Transverse colon (tissue), 4 donors: Measurements from ENCODE around the gene ITGBL1. TPM values are rescaled to one million over a fixed set of nuclear protein-coding genes. Genes with fewer than 3 reads are reported as not detected.

Source experiments
- DNase-seq: peaks from one replicate; pipeline ENCODE4 v3.0.0-alpha.2; 2019
- H3K27ac ChIP-seq, 4 donors: fragments of 200-600 bp; sonication (generic); 2 replicates each; pipeline ENCODE4 v1.5.1; 2016 to 2018; ENCODE audit warnings: inconsistent platforms in 4 of 4
- H3K27me3 ChIP-seq: fragments of 200-600 bp; sonication (generic); 2 replicates; pipeline ENCODE4 v1.5.1; 2017; ENCODE audit warnings: inconsistent platforms
- H3K36me3 ChIP-seq, 4 donors: fragments of 200-600 bp; sonication (generic); 2 replicates each; pipeline ENCODE4 v1.5.1; 2017 to 2019; ENCODE audit warnings: inconsistent platforms in 4 of 4
- H3K4me1 ChIP-seq, 4 donors: fragments of 200-600 bp; sonication (generic); 2 replicates each; pipeline ENCODE4 v1.5.1; 2017 to 2020; ENCODE audit warnings: inconsistent platforms in 4 of 4
- H3K4me3 ChIP-seq, 4 donors: fragments of 200-600 bp; sonication (generic); 1 replicate in 1 of 4; 2 replicates in 3 of 4; pipeline versions ENCODE4 v1.5.1 to v1.6.1; 2017 to 2019; ENCODE audit warnings: inconsistent platforms in 4 of 4
- H3K9me3 ChIP-seq, 2 donors: fragments of 200-600 bp; sonication (generic); 2 replicates each; pipeline ENCODE4 v1.5.1; 2017 to 2019; ENCODE audit warnings: inconsistent platforms in 2 of 2
- EP300 ChIP-seq: sonication (generic); formaldehyde crosslinking; IDR thresholded peaks from one replicate; pipeline ENCODE4 v1.6.1; 2017; ENCODE audit warnings: antibody characterized with exemption, low read depth
- POLR2A ChIP-seq: fragments of 450-650 bp; IDR thresholded peaks from one replicate; pipeline ENCODE4 v1.6.1; 2016; ENCODE audit warnings: antibody characterized with exemption, mild to moderate bottlenecking, moderate library complexity
- POLR2AphosphoS5 ChIP-seq, 3 donors: sonication (generic); formaldehyde crosslinking; IDR thresholded peaks; one replicate each; pipeline ENCODE4 v1.6.1; 2016; ENCODE audit warnings: antibody characterized with exemption in 3 of 3
- WGBS, 2 donors: methylation state at CpG; one replicate each; pipeline ENCODE4 v1.1.5; 2018; ENCODE audit warnings: low coverage in 1 of 2; 5-methylcytosine and 5-hydroxymethylcytosine counted together
- in situ Hi-C, 4 donors: fragments of 200-750 bp; cut with MboI; loops; one replicate each; pipeline versions ENCODE4 v1.15.0 to v1.15.1; 2017; ENCODE audit warnings: low sequenced_read_pairs in 3 of 4, low pct_ligation_motif_present in 1 of 4, low pct_unique_long_range_greater_than_20kb in 1 of 4
- intact Hi-C: fragments of 100-400 bp; cut with DNase I; formaldehyde crosslinking; loops from one replicate; pipeline ENCODE4 v1.15.1; 2023; ENCODE audit warnings: low total_unique reads
- total RNA-seq, 4 donors: library from RNA; depleted of rRNA; stranded (reverse); fragments of >200 nt; gene quantifications; one replicate each; pipeline ENCODE4 v1.1.0, GENCODE V29; 2016
- TF ChIP-seq, protein P1 (sequence below), 5 experiments: fragments of 200-600 bp in 3 of 5; fragments of 450-650 bp in 2 of 5; sonication (generic) in 3 of 5; IDR thresholded peaks; 1 replicate in 2 of 5; 2 replicates in 3 of 5; pipeline ENCODE4 v1.5.1; 2016 to 2017; ENCODE audit warnings: antibody characterized with exemption in 5 of 5, inconsistent platforms in 3 of 5, mild to moderate bottlenecking in 2 of 5, moderate library complexity in 1 of 5

Gene ITGBL1
- total RNA-seq, 4 donors from 2014 or later = 0.48 to 0.80 (median 0.68) TPM; not detected in 1

DNA sequence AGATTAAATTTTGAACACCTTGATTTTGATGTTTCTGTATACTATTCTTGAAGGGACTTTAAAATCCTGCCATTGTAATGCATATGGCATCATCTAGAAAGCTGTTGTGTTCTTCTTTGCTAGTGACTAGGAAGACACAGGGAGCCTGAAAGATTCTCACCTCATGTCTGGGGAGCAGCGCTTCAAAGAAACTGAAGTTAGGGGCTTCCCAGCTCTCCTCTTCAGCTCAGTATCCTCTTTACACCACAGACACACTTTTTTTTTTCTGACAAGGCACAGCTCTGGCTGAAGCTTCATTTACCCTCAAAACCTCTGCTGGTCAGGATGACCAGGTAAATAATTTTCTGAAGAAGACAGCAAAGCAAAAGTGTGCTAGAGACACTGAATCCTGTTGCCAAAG lies 255.6 kb downstream of the ITGBL1 start:
- H3K4me1 ChIP-seq = no peaks in the 10 kb centered on the region
- DNase-seq = no peak
- TF ChIP-seq POLR2A = no peak
- 74 to 100% methylated on average over 1 of the region's 1 CpG for WGBS, 2 donors
- no peaks in the 10 kb centered on the region for H3K9me3 ChIP-seq
- in situ Hi-C loops = no loop called here
- no peak overlapping the region for H3K27ac ChIP-seq
- H3K36me3 ChIP-seq = no peaks in the 10 kb centered on the region
- intact Hi-C loops = no loop called here
- no peak overlapping the region for H3K4me3 ChIP-seq
- H3K27me3 ChIP-seq = no peaks in the 10 kb centered on the region

DNA sequence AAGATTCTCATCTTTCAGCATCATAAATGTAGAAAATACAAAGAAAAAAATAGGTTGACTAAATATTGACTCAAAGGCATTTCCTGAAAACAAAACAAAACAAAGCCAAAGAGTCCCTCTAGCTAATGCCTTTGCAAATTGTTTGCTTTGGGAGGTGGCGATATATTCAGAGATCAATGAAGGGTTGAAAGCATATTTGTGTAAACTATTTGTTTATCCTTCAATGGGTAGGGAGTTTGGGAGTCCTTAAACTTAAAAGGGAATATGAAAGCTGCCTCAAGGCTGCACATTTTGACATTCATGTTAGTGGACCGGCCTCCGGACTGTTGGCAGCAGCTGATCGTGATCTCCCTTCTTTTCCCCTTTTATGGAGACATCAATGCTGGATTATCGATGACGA lies 257.5 kb downstream of the ITGBL1 start:
- no peak for DNase-seq
- intact Hi-C loops (no loop called here), in situ Hi-C loops (no loop called here)
- Histone ChIP-seq H3K27me3 (no peaks in the 10 kb centered on the region), H3K9me3 (no peaks in the 10 kb centered on the region), H3K4me1 (no peaks in the 10 kb centered on the region), H3K36me3 (no peaks in the 10 kb centered on the region), H3K4me3 (no peak overlapping the region), H3K27ac (no peak overlapping the region)
- WGBS, 2 donors = 40 to 88% methylated on average over 1 to 6 of the region's 6 CpGs
- no peak for TF ChIP-seq POLR2AphosphoS5 (IDR thresholded peaks at IDR 0.05)
- TF ChIP-seq, protein P1, sequence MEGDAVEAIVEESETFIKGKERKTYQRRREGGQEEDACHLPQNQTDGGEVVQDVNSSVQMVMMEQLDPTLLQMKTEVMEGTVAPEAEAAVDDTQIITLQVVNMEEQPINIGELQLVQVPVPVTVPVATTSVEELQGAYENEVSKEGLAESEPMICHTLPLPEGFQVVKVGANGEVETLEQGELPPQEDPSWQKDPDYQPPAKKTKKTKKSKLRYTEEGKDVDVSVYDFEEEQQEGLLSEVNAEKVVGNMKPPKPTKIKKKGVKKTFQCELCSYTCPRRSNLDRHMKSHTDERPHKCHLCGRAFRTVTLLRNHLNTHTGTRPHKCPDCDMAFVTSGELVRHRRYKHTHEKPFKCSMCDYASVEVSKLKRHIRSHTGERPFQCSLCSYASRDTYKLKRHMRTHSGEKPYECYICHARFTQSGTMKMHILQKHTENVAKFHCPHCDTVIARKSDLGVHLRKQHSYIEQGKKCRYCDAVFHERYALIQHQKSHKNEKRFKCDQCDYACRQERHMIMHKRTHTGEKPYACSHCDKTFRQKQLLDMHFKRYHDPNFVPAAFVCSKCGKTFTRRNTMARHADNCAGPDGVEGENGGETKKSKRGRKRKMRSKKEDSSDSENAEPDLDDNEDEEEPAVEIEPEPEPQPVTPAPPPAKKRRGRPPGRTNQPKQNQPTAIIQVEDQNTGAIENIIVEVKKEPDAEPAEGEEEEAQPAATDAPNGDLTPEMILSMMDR (IDR thresholded peaks at IDR 0.05) = no peak
- no peak for TF ChIP-seq POLR2A
- TF ChIP-seq EP300 = no peak

DNA sequence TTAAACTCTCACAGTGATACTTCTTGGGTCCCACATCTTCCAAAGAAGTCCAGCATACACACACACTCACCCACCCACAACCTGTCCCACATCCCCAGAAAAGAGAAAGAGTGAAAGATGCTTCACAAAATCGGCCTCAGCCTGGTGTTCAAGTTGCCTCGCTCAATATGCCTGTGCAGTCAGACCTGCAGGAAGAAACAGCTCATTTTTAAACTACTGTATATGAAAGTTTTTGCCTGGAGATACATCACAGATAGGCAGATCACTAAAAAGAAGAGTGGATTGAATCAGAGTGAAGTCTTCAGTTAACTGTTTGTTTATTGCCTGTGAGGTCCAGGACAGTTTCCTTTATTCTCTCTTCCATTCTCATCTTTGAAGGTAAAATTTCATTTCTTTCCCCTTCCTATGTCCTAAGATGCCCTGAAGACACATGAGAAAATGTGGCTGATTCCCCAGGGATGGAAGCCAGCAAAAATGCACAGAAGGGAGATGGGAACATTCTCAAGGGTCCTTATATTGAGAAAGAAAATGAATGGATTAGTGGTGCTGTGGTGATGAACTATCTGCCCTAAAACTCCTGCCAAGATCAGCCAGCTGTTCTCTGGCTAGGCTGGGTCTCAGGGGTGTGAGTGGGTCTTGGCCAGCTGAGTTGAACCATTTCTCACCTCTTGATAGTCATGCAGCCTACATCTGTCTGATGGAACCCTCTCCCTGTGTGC lies 259.0 kb downstream of the ITGBL1 start:
- WGBS, 2 donors = 56 to 84% methylated on average over 2 of the region's 2 CpGs
- TF ChIP-seq, protein P1 (IDR thresholded peaks at IDR 0.05) = no peak
- no peak for TF ChIP-seq EP300
- TF ChIP-seq POLR2A = no peak
- TF ChIP-seq POLR2AphosphoS5 (IDR thresholded peaks at IDR 0.05) = no peak

GRCh38 chr13:101712026-101712348 lies 259.5 kb downstream of the ITGBL1 start:
- in situ Hi-C loops = no loop called here
- no peaks in the 10 kb centered on the region for H3K27me3 ChIP-seq
- H3K4me3 ChIP-seq = no peak overlapping the region
- no peaks in the 10 kb centered on the region for H3K36me3 ChIP-seq
- DNase-seq = no peak
- intact Hi-C loops = no loop called here
- 71 to 79% methylated on average over 1 to 2 of the region's 2 CpGs for WGBS, 2 donors
- TF ChIP-seq POLR2AphosphoS5 (IDR thresholded peaks at IDR 0.05) (no peak), EP300 (no peak), POLR2A (no peak)
- TF ChIP-seq, protein P1 (IDR thresholded peaks at IDR 0.05) = no peak
- H3K9me3 ChIP-seq = no peaks in the 10 kb centered on the region
- H3K4me1 ChIP-seq = no peaks in the 10 kb centered on the region
- H3K27ac ChIP-seq = no peak overlapping the region

More for the DNA sequence above, 259.0 kb downstream of the ITGBL1 start:
- Histone ChIP-seq H3K4me3 (no peak overlapping the region), H3K27me3 (no peaks in the 10 kb centered on the region), H3K4me1 (no peaks in the 10 kb centered on the region), H3K27ac (no peak overlapping the region), H3K9me3 (no peaks in the 10 kb centered on the region), H3K36me3 (no peaks in the 10 kb centered on the region)
- intact Hi-C loops (no loop called here), in situ Hi-C loops (no loop called here)
- no peak for DNase-seq

DNA sequence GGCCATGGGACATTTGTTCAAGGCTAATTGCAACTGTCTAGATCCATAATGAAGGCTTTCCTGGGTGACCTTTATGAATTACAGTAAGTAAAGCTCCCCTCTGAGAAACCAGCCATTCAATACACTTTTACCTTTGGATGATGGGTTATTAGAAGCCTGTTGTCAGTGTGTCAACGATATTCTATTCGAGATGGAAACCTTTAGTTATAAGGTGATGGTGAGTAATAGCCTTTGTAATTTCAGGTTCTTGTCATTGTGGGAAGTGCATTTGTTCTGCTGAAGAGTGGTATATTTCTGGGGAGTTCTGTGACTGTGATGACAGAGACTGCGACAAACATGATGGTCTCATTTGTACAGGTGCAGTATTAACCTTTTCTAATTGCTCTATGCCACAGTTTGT lies 261.7 kb downstream of the ITGBL1 start:
- H3K4me3 ChIP-seq = no peak overlapping the region
- H3K9me3 ChIP-seq = no peaks in the 10 kb centered on the region
- TF ChIP-seq, protein P1 (IDR thresholded peaks at IDR 0.05) = no peak
- no peak for TF ChIP-seq EP300
- no peak for TF ChIP-seq POLR2A
- no peak for TF ChIP-seq POLR2AphosphoS5 (IDR thresholded peaks at IDR 0.05)
- H3K27ac ChIP-seq = no peak overlapping the region
- no peaks in the 10 kb centered on the region for H3K27me3 ChIP-seq
- no peaks in the 10 kb centered on the region for H3K36me3 ChIP-seq
- in situ Hi-C loops (no loop called here), intact Hi-C loops (no loop called here)
- 90 to 96% methylated on average over 3 of the region's 3 CpGs for WGBS, 2 donors
- no peaks in the 10 kb centered on the region for H3K4me1 ChIP-seq
- DNase-seq = no peak
